Dermis lymphatic vessel endothelial cell (primary cell): ENCODE results near the gene ZNF331. TPM values are rescaled to one million over a fixed set of nuclear protein-coding genes. Genes with fewer than 3 reads are reported as not detected.

Experiments used
- total RNA-seq: library from RNA; depleted of rRNA; stranded (reverse); fragments of >200 nt; gene quantifications from 2 replicates; pipeline ENCODE4 v1.2.1, GENCODE V29; 2014

Gene ZNF331
- total RNA-seq, result 6.7 and 7.4 TPM in 2 replicates

DNA sequence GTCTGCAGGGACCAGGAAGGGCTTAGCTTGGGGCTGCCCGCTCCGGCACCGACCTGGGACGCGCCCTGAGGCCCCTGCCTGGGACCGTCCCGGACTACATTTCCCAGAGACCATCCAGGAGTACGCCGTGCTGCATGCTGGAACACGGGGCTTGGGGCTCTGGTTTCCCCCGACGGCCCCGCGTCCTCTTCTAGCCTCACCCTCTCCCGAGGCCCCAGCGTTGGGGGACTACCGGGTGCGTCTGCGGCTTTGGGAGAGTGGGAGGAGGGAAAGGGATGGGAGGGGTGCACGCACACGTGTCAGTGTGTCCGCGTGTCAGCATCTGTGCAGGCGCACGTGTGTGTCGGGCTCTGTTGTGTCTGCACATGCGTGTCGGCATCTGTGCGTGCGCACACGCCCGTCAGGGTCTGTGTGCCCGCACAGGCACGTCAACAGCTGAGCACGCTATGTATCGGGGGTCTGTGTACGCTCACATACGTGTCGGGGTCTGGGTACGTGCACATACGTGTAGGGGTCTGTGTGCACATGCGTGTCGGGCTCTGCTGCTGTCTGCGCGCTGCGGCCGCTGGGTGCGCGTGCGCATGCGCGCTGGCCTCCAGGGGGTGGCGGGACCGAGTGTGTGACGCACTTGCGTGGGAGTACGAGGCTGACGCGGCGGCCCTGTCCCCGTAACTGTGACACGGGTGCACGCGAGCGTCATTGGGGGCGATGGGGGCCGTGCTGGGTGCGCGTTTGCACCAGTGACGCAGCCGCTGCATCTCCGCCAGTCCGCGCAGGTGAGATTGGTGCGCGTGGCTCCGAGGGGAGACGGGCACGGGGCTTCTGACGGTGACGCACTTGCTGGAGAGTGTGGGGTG is at the start of gene ZNF331:
TSS of gene ZNF331 (plus strand) at position 625 of the 857 bp plus-strand sequence. CDS start 31,232 bp downstream, outside the sequence.

Other genes starting within 250 kb of the ZNF331 start
- 8.2 and 10.3 TPM in 2 replicates for gene ZNF845, start 204.4 kb upstream of the ZNF331 start, total RNA-seq
- 7.2 and 10.3 TPM in 2 replicates for gene ZNF525, start 172.4 kb upstream of the ZNF331 start, total RNA-seq
- 11.5 and 16.1 TPM in 2 replicates for gene ZNF765, start 143.0 kb upstream of the ZNF331 start, total RNA-seq
- gene ZNF761, start 106.2 kb upstream of the ZNF331 start, total RNA-seq, result 6.9 and 9.4 TPM in 2 replicates
- gene ZNF813, start 70.4 kb upstream of the ZNF331 start, total RNA-seq, result 4.4 and 7.3 TPM in 2 replicates
- gene DPRX, start 93.9 kb downstream of the ZNF331 start, total RNA-seq, result not detected in 2 replicates